GM21786 (cell line): Measurements from ENCODE around the gene STPG1.

Experiments used
- ATAC-seq: cut with Tn5 transposase; IDR thresholded peaks from one replicate; pipeline ENCODE4 v1.9.1; 2021; ENCODE audit not compliant: unreplicated experiment

Gene STPG1

GRCh38 chr1:24426744-24427544 is 13.4 kb upstream of the STPG1 start:
- ATAC-seq = no peak

DNA sequence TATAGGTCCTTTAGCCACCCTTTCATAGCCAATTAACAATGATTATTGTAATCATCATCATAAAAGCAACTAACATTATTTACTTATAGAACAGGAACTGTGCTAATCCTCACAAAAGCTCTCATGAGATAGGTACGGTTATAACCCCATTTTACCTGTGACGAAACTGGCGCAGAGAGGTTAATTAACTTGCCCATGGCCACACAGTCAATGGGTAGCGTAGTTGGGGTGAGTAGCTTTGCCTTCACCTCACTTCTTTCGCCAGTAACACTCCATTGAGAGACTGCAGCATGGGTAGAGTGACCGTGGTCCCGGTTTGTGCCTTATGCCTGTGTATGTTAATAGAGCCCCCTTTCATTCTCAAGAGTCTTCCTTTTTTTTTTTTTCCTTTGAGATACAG is 12.3 kb upstream of the STPG1 start:
- ATAC-seq = no peak

GRCh38 chr1:24425441-24425840 is 11.9 kb upstream of the STPG1 start:
- no peak for ATAC-seq

- no peak for ATAC-seq
These were observed 11.4 kb upstream of the STPG1 start for GRCh38 chr1:24424990-24425389.

GRCh38 chr1:24424207-24424606 is 10.6 kb upstream of the STPG1 start:
- ATAC-seq = no peak

DNA sequence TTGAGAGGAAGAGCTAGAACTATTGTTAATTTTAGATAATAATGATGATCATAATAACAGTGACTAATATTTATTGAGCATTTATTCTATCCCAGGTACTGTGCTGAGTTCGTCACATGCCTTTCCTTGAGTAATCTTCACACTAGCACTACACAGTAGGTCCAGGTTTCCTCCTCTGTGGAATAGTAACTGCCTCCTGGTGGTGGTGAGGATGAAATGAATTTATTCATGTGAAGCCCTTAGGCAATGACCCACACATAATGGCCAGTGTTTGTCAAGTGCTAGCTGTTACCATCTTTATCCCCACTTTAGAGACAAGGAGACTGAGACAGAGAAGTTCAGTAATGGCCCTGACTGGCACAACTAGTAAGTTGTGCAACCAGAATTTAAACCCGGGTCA is 7.9 kb upstream of the STPG1 start:
- ATAC-seq = no peak

GRCh38 chr1:24420547-24420946 is 7.0 kb upstream of the STPG1 start:
- ATAC-seq = no peak

DNA sequence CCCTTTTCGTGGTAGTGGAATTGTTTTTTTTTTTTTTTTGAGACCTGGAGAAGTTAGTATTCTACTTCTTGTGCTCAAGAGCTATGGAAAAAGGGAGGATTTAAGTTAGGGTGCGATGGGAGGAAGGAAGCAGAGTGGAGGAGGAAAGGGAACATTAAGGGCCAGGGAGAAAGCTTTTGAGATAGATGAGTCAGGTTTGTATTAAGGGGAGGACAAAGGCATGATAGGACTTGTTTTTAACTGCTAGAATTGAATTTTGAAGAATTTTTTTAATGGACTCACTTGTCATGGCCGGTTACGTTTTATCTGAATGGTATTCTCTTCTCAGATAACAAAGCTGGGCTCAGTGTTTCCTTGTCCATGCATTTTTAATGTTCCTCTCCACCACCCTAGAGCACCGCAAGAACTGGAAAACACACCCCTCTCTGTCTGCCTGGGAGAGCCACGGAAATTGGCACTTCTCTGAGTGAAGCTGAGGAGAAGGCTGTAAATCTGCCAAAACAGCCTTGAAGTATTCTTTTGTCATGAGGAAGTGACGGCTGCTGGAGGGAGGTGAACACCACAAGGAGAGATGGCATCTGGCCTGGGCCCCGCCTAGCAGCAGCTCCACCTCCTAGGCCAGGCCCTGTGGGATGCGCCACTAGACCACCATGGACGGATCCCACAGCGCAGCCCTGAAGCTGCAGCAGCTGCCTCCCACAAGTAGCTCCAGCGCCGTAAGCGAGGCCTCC is 5.5 kb upstream of the STPG1 start:
- no peak for ATAC-seq

GRCh38 chr1:24417681-24418080 is 4.1 kb upstream of the STPG1 start:
- ATAC-seq = no peak

- ATAC-seq = no peak
These were observed 3.2 kb upstream of the STPG1 start for GRCh38 chr1:24416666-24417391.

DNA sequence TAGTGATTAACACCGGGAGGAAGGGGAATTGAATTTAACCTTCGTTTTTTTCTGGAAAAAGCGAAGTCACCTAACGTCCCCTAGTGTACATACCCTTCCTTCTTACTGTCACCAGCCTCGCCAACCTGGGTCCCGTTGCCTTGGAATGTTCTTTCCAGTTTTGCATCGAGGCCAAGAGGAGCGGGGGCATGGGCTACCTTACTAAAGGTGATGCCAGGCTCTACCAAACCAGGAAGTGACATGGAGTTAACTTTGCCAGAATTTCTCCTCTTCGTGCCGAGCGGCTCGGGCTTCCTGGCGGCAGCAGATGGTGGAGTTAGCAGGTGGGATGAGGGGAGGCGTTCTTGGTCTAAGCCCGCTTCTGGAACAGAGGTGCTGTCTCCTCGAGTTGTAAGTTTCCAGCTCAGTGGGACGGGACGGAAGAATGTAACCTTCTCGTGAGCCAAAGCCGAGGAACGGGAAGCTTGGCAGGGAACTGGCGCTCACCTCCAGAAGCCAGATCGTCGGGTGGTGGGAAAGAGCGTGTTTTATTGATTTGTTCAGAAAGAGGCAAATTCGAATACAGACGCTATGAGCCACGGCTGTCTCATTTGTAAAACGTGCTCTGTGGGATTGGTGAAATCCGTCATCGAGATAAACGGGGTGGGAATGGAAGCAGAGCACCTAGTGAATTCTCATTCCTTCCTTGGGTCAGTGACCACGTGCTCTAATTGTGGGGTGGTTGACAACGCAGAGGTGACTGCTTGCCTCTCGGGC is 2.5 kb upstream of the STPG1 start:
- ATAC-seq = no peak

DNA sequence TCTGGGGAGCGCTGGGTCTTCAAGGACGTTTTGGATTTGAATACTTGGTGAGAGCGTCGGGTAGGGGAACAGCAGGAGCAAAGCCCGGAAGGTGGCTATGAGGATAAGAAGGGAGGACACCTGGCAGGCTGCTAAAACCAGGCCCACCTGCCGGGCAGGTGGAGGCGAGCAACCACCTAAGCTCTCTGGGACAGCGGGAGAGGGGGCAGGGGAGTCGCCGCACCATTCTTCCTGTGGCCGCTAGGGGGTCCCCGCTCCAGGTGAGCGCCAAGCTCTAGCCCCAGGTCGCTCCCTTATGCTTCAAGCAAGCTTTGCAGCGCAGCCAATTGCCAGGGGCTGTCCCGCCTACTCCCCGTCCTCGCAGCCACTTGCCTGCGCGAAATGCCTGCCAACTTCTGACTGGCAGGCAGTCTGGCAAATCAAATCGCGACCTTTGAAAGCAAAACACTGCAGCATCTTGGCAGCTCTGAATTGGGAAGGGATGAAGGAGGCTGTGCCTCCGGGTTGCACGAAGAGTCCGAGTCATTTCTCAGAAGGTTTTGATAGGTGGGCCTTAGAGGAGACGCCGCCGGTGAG is 1.8 kb upstream of the STPG1 start, which contains the start of gene NIPAL3:
NIPAL3 (plus strand) TSS at position 469 of the 576 bp plus-strand sequence. CDS start 3,746 bp downstream, outside the sequence.
- peak; percentile 94 for ATAC-seq

DNA sequence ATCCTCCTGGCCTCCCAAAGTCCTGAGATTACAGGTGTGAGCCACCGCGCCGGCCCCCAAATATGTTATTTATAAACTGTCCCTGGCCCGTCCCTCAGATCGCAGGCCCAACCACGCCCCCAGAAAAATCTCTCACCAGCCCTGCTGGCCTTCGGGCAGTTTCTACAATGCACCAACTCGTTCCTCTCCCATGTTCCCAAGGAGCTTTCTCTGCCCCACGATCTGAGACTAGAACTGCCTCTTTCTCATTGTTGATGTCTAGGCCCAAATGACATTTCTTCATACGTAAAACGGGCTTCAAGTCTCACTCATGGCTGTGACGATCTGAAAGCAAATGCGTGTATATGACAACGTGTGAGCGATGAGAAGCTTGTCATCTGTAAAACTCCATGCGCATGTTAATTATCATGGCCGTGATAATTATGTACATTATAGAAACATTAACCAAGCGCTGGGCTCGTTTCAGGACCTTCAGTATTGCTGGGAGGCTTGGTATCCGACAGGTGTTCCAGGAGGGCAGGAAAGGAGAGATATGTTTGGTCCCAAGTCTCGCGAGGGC is 1.3 kb upstream of the STPG1 start:
- no peak for ATAC-seq

DNA sequence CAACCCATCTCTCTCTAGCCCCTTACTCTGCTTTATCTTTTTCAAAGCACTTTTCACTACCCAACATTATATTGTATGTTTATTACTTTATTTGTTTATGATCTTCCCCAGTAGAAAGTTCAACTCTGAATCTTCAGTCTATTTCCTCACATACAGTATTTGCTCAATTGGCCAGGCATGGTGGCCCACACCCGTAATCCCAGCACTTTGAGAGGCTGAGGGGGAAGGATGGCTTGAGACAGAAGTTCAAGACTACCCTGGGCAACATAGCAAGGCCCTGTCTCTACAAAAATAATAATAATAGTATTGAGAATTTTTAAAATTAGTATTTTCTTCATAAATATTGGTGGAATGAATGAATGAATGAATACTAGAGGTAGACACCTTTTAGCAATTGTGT is 1.2 kb downstream of the STPG1 start:
- no peak for ATAC-seq

DNA sequence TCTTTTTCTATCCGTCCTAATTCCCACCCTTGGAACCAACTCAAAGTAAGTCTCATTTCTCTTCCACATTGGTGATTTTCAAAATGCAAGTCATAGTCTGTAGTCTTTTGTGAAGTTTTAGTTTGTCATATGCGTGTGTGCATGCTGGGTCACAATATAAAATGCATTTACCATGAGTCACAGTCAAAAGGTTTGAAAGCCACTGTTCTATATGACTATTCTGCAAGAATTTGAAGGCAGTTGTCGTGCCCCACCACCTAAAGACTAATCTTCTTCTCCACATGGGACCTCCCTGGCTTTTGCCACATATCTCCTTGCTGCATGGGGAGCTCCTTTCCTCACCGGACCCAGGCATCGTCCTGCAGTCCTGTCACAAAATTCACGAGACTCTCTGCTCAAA is 1.6 kb downstream of the STPG1 start:
- no peak for ATAC-seq

DNA sequence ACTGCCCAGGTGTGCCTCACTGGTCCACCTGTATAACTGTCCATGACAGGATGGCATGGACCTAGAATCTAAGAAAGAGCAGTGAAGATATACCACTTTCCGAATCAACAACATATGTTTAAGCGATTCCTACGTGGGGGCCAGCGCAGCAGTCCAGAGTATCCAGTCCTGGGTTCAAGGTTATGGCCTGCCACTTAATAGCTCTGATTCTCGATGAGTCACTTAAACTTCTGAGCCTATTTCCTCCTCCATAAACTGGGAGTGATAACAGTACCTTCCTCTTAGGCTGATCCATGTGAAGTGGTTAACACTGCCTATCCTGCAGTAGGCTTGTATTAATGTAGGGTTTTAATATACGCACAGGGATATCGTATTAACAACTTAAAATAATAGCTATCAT is 2.8 kb downstream of the STPG1 start:
- ATAC-seq = no peak

- ATAC-seq = no peak
These were observed 4.0 kb downstream of the STPG1 start for GRCh38 chr1:24409535-24409934.

- no peak for ATAC-seq
These were observed 6.8 kb downstream of the STPG1 start for GRCh38 chr1:24406788-24407187.

GRCh38 chr1:24403806-24404205 is 9.8 kb downstream of the STPG1 start:
- no peak for ATAC-seq

GRCh38 chr1:24400065-24400464 is 13.5 kb downstream of the STPG1 start:
- no peak for ATAC-seq
